T-helper 17 cell (primary cell): Measurements from ENCODE around the gene PAN2. TPM values are rescaled to one million over a fixed set of nuclear protein-coding genes. Genes with fewer than 3 reads are reported as not detected.
"Not testable (repeated sequence)": the region's sequence is repeated elsewhere in the genome, so short reads cannot be mapped to it uniquely, and the experiment has no call there.

ENCODE experiments used
- ATAC-seq: fragments of 150-1000 bp; cut with Tn5 transposase; 2 replicates; pipeline ENCODE4 v1.10.0; 2021; ENCODE audit warnings: mild to moderate bottlenecking, moderate library complexity
- DNase-seq, 3 donors: peaks; one replicate each; pipeline versions ENCODE4 v3.0.0 to v3.0.0-alpha.2; 2020 to 2021
- H3K9me3 ChIP-seq: one replicate; pipeline ENCODE4 v1.7.0; 2013; ENCODE audit warnings: low read length, mild to moderate bottlenecking; ENCODE audit not compliant: control insufficient read depth, poor library complexity, severe bottlenecking
- H3K27ac Mint-ChIP-seq: one replicate; pipeline ENCODE4 v1.8.0; 2022; ENCODE audit warnings: mild to moderate bottlenecking, moderate library complexity, mixed read lengths
- H3K27me3 Mint-ChIP-seq: one replicate; pipeline ENCODE4 v1.8.0; 2022; ENCODE audit warnings: mixed read lengths
- H3K36me3 Mint-ChIP-seq: one replicate; pipeline ENCODE4 v1.8.0; 2022; ENCODE audit warnings: low read depth, mixed read lengths
- H3K4me1 Mint-ChIP-seq: one replicate; pipeline ENCODE4 v1.8.0; 2022; ENCODE audit warnings: mild to moderate bottlenecking, mixed read lengths
- H3K4me3 Mint-ChIP-seq: one replicate; pipeline ENCODE4 v1.8.0; 2022; ENCODE audit warnings: mild to moderate bottlenecking, moderate library complexity, mixed read lengths
- total RNA-seq, 4 donors: library from RNA in 2 of 4; stranded (reverse) in 2 of 4; gene quantifications; one replicate each; pipeline ENCODE4 v1.2.3 and lab custom pipeline; 2022 to 2026

Gene PAN2
- total RNA-seq, 2 donors from 2014 or later, result 81.1 to 108 TPM

DNA sequence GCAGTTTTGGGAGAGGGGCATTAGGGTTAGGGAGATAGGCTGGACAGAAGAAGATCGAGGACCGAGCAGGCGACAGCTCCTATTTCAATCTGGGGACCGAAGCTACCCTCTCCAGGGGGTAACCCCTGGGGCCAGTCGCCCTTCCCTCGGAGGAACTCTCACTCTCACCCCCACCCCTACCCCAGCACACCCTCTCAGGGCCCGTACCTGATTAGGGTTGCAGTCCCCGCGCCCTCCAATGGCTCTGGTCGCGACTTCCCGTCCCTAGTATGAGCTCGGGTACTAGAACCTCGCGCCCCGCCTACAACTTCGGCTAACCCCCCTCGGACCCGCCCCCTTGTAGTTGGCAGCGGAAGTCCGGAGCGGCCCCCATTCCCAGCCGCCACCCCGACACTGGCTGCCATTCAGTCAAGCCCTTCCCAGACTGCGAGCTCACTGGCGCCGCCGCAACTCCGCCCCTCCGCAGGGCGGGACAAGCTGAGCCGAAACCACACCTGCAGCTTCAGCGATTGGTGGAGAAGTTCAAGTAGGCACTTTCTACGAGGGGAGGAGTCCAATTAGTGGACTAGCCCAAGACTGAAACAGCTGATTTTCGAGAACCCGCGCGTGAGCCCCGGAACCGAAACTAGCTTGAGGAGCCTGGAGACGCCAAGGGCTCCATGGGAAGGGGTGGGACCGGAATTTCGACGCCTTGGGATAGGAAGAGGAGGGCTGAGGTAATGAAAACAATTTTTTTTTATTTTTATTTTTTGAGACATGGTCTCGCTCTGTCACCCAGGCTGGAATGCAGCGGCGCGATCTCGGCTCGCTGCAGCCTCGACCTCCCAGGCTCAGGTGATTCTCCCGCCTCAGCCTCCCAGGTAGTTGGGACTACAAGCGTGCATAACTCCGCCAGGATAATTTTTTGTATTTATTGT, 26.3 kb upstream of the PAN2 start, which contains the start of gene STAT2:
STAT2 (minus strand) TSS at position 257 of the 917 bp plus-strand sequence. CDS start 3,536 bp downstream, outside the sequence.
- H3K27me3 Mint-ChIP-seq, result no peaks in the 10 kb centered on the region
- ATAC-seq, result peak; percentile 95
- H3K27ac Mint-ChIP-seq, result peak within 1 kb of the TSS; percentile 95
- H3K9me3 ChIP-seq, result no peaks in the 10 kb centered on the region
- peaks cover 20% of the 10 kb centered on the region for H3K4me1 Mint-ChIP-seq
- peak within 1 kb of the TSS; percentile 93 for H3K4me3 Mint-ChIP-seq
- DNase-seq, result peak; percentile 96 to 99 (median 98)
- H3K36me3 Mint-ChIP-seq, result peaks cover 4% of the 10 kb centered on the region

DNA sequence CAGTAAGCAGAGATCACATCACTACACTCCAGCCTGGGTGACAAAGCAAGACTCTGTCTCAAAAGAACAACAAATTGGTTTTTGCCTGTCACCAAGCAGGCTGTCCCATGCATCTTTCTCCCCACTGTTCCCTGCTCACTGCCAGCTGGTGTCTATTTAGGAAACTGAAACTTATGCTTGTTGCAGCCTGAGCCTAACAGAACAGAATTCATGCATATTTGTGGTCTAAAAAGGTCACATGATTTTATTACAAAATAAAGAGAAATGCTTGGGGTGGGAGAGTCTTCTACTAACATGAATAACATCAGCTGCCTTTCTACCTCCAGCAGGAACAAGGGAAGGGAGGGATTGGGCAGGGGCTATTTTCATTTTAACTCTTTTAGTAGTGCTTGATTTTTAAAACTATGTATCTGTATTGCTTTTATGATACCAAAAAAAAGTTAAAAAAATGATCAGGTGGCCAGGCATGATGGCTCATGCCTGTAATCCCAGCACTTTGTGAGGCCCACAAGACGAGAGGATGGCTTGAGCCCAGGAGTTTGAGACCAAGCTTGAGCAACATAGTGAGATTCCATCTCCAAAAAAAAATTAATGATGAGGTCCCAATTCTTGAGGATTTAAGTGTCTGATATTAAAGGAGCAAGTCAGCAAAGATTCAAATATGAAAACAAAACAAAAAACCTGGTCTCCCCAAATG, 25.2 kb upstream of the PAN2 start:
- no peaks in the 10 kb centered on the region for H3K9me3 ChIP-seq
- Mint-ChIP-seq H3K27me3 (no peaks in the 10 kb centered on the region), H3K36me3 (peaks cover 4% of the 10 kb centered on the region), H3K27ac (peak overlapping the region; percentile 95), H3K4me3 (peak overlapping the region; percentile 93), H3K4me1 (peaks cover 20% of the 10 kb centered on the region)
- DNase-seq (no peak), ATAC-seq (no peak)

- peaks cover 17% of the 10 kb centered on the region for H3K36me3 Mint-ChIP-seq
- H3K27me3 Mint-ChIP-seq, result no peaks in the 10 kb centered on the region
- ATAC-seq, result no peak
- no peak for DNase-seq
- H3K4me1 Mint-ChIP-seq, result peaks cover 4% of the 10 kb centered on the region
- no peak overlapping the region for H3K27ac Mint-ChIP-seq
- H3K4me3 Mint-ChIP-seq, result no peak overlapping the region
- H3K9me3 ChIP-seq, result no peaks in the 10 kb centered on the region
These were observed 17.5 kb upstream of the PAN2 start for GRCh38 chr12:56351325-56351724.

DNA sequence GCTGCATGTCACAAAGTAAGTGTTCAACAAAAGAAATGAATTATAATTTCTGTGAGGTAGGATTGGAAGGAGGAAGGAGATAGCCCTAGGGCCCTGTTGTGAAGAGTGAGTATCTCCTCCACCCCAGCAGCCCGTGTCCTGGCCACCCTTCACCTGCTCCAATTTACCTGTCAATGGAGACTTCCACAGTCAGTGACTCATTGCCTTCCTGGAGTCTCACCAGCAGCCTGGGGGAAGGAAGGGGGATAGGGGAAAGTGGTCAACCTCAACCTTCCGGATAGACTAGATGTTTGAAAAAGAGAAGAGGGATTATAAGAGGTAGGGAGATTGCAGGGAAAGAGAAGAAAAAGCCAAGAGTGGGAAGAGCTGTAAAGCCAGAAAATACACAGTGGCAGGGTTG, 16.9 kb upstream of the PAN2 start:
- no peak overlapping the region for H3K4me3 Mint-ChIP-seq
- ATAC-seq, result no peak
- peaks cover 13% of the 10 kb centered on the region for H3K36me3 Mint-ChIP-seq
- H3K27ac Mint-ChIP-seq, result no peak overlapping the region
- DNase-seq, result no peak
- peaks cover 6% of the 10 kb centered on the region for H3K4me1 Mint-ChIP-seq
- H3K27me3 Mint-ChIP-seq, result no peaks in the 10 kb centered on the region
- H3K9me3 ChIP-seq, result no peaks in the 10 kb centered on the region

- H3K27me3 Mint-ChIP-seq, result no peaks in the 10 kb centered on the region
- ATAC-seq (no peak), DNase-seq (no peak)
- no peak overlapping the region for H3K4me3 Mint-ChIP-seq
- H3K4me1 Mint-ChIP-seq, result peaks cover 7% of the 10 kb centered on the region
- no peak overlapping the region for H3K27ac Mint-ChIP-seq
- no peaks in the 10 kb centered on the region for H3K9me3 ChIP-seq
- peaks cover 12% of the 10 kb centered on the region for H3K36me3 Mint-ChIP-seq
These were observed 15.0 kb upstream of the PAN2 start for GRCh38 chr12:56348776-56349175.

DNA sequence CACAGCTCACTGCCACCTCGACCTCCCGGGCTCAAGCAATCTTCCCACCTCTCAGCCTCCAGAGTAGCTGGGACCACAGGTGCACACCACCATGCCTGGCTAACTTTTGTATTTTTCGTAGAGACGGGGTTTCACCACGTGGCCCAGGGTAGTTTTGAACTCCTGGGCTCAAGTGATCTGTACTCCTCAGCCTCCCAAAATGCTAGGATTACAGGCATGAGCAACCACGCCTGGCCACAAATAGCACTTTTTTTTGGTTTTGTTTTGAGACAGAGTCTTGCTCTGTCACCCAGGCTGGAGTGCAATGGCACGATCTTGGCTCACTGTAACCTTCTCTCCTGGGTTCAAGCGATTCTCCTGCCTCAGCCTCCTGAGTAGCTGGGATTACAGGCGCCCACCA, 13.5 kb upstream of the PAN2 start:
- not testable (repeated sequence) for H3K27me3 Mint-ChIP-seq, ATAC-seq, H3K4me3 Mint-ChIP-seq, H3K9me3 ChIP-seq, DNase-seq
- Mint-ChIP-seq H3K27ac (peak overlapping the region; percentile 37), H3K4me1 (peaks cover 12% of the 10 kb centered on the region), H3K36me3 (peaks cover 18% of the 10 kb centered on the region)

- DNase-seq, result no peak
These were observed 12.9 kb upstream of the PAN2 start for GRCh38 chr12:56346675-56347074.

GRCh38 chr12:56342290-56342689, 8.5 kb upstream of the PAN2 start:
- H3K36me3 Mint-ChIP-seq, H3K4me3 Mint-ChIP-seq, H3K27me3 Mint-ChIP-seq, H3K9me3 ChIP-seq, ATAC-seq, DNase-seq: not testable (repeated sequence)
- Mint-ChIP-seq H3K27ac (peak overlapping the region; percentile 100), H3K4me1 (peaks cover 37% of the 10 kb centered on the region)

More at GRCh38 chr12:56346675-56347074, 12.9 kb upstream of the PAN2 start:
- ATAC-seq, result no peak
- peak overlapping the region; percentile 37 for H3K27ac Mint-ChIP-seq
- no peak overlapping the region for H3K4me3 Mint-ChIP-seq
- peaks cover 18% of the 10 kb centered on the region for H3K36me3 Mint-ChIP-seq
- no peaks in the 10 kb centered on the region for H3K27me3 Mint-ChIP-seq
- no peaks in the 10 kb centered on the region for H3K9me3 ChIP-seq
- peaks cover 12% of the 10 kb centered on the region for H3K4me1 Mint-ChIP-seq

- Mint-ChIP-seq H3K36me3 (peaks cover 8% of the 10 kb centered on the region), H3K4me1 (peaks cover 40% of the 10 kb centered on the region)
These were observed 7.8 kb upstream of the PAN2 start for GRCh38 chr12:56341616-56342015.

DNA sequence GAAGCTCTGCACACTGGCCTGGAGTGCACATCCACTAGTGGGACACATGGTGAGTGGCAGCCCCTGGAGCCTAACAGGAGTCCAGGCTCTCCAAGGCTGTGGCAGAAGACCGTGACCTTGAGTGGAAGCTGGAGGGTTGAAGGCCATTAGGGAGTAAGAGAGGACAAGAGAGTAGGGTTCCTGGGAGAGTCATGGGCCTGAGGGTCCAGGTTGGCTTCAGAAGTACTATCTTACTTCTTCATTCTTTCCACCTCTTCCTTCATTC, 5.3 kb upstream of the PAN2 start:
- H3K4me3 Mint-ChIP-seq, result peak overlapping the region; percentile 91
- H3K27ac Mint-ChIP-seq, result peak overlapping the region; percentile 100
- ATAC-seq (no peak), DNase-seq (no peak)
- H3K9me3 ChIP-seq, result no peaks in the 10 kb centered on the region
- H3K36me3 Mint-ChIP-seq, result peaks cover 8% of the 10 kb centered on the region
- peaks cover 42% of the 10 kb centered on the region for H3K4me1 Mint-ChIP-seq
- no peaks in the 10 kb centered on the region for H3K27me3 Mint-ChIP-seq

More at GRCh38 chr12:56341616-56342015, 7.8 kb upstream of the PAN2 start:
- no peaks in the 10 kb centered on the region for H3K9me3 ChIP-seq
- ATAC-seq (no peak), DNase-seq (no peak)
- no peaks in the 10 kb centered on the region for H3K27me3 Mint-ChIP-seq
- H3K27ac Mint-ChIP-seq, result peak overlapping the region; percentile 100
- no peak overlapping the region for H3K4me3 Mint-ChIP-seq

- H3K36me3 Mint-ChIP-seq, result peaks cover 8% of the 10 kb centered on the region
- peak within 1 kb of the TSS; percentile 91 for H3K4me3 Mint-ChIP-seq
- peaks cover 45% of the 10 kb centered on the region for H3K4me1 Mint-ChIP-seq
- peak; percentile 64 to 86 (median 72) for DNase-seq
- ATAC-seq, result peak; percentile 81
- H3K27me3 Mint-ChIP-seq, result no peaks in the 10 kb centered on the region
- peak within 1 kb of the TSS; percentile 100 for H3K27ac Mint-ChIP-seq
- H3K9me3 ChIP-seq, result no peaks in the 10 kb centered on the region
These were observed 4.7 kb upstream of the PAN2 start, which contains the start of gene IL23A for GRCh38 chr12:56338308-56339157. IL23A (plus strand) TSS chr12:56338884; CDS start chr12:56339045, 161 bp downstream.

- Mint-ChIP-seq H3K27ac (peak overlapping the region; percentile 100), H3K4me1 (peaks cover 48% of the 10 kb centered on the region), H3K27me3 (no peaks in the 10 kb centered on the region), H3K4me3 (peak overlapping the region; percentile 91), H3K36me3 (peaks cover 3% of the 10 kb centered on the region)
- DNase-seq, result no peak
- H3K9me3 ChIP-seq, result no peaks in the 10 kb centered on the region
- ATAC-seq, result no peak
These were observed 4.0 kb upstream of the PAN2 start for GRCh38 chr12:56337753-56338251.
